T-helper 1 cell treated with Interleukin-12 subunit alpha and Interleukin-12 subunit beta and Interleukin-4 antibody, amounts not matched to agents 30 ng/mL and 1 ng/mL, for 36 hours (primary cell): Measurements from ENCODE around the gene MGA. TPM values are rescaled to one million over a fixed set of nuclear protein-coding genes. Genes with fewer than 3 reads are reported as not detected.

ENCODE experiments used
- intact Hi-C: fragments of 100-400 bp; cut with micrococcal nuclease; formaldehyde crosslinking; loops from one replicate; pipeline ENCODE4 v1.15.1; 2024
- total RNA-seq: library from RNA; stranded (reverse); gene quantifications from 2 replicates; pipeline ENCODE4 v1.2.3, GENCODE V29; 2022

The MGA gene
- total RNA-seq = 39.3 and 41.4 TPM in 2 replicates

- intact Hi-C loops = loop anchor here (1.0 to 10.0 kb wide), 10 partner anchors 36 to 914 kb away; partner anchors contain the start of genes GANC, ITPKA, MAPKBP1 and RTF1
Measured at GRCh38 chr15:41660235-41661077, at the start of gene MGA. Gene MGA, plus strand, starts transcription at chr15:41660405.

- intact Hi-C loops = loop anchor here (1.0 to 5.0 kb wide), 4 partner anchors 40 to 390 kb away; partner anchors contain the start of genes CHP1, EXD1, ITPKA and MAPKBP1
Measured at GRCh38 chr15:41620536-41621199, 39.5 kb upstream of the MGA start.

GRCh38 chr15:41621200-41622193, 38.7 kb upstream of the MGA start:
- intact Hi-C loops = loop anchor here (1.0 to 5.0 kb wide), 4 partner anchors 39 to 391 kb away; partner anchors contain the start of genes CHP1, EXD1, ITPKA and MAPKBP1

- intact Hi-C loops = loop anchor here (5.0 kb wide), 1 partner anchor 149 kb away; the partner anchor contains the start of gene MAPKBP1
Measured at GRCh38 chr15:41622901-41623300, 37.3 kb upstream of the MGA start.

GRCh38 chr15:41627203-41627602, 33.0 kb upstream of the MGA start:
- intact Hi-C loops = no loop called here

GRCh38 chr15:41629463-41629862, 30.7 kb upstream of the MGA start:
- intact Hi-C loops = no loop called here

- intact Hi-C loops = no loop called here
Measured at GRCh38 chr15:41629883-41630282, 30.3 kb upstream of the MGA start.

GRCh38 chr15:41630616-41631217, 29.5 kb upstream of the MGA start:
- intact Hi-C loops = no loop called here

GRCh38 chr15:41631880-41632470, 28.2 kb upstream of the MGA start:
- intact Hi-C loops = no loop called here

- intact Hi-C loops = no loop called here
Measured at GRCh38 chr15:41633609-41634008, 26.6 kb upstream of the MGA start.

- intact Hi-C loops = no loop called here
Measured at GRCh38 chr15:41634072-41634626, 26.1 kb upstream of the MGA start.

GRCh38 chr15:41637086-41637485, 23.1 kb upstream of the MGA start:
- intact Hi-C loops = no loop called here

- intact Hi-C loops = no loop called here
Measured at GRCh38 chr15:41640985-41641384, 19.2 kb upstream of the MGA start.

- intact Hi-C loops = no loop called here
Measured at GRCh38 chr15:41647262-41647661, 12.9 kb upstream of the MGA start.

- intact Hi-C loops = no loop called here
Measured at GRCh38 chr15:41648097-41648496, 12.1 kb upstream of the MGA start.

GRCh38 chr15:41648770-41649169, 11.4 kb upstream of the MGA start:
- intact Hi-C loops = no loop called here

GRCh38 chr15:41650806-41651205, 9.4 kb upstream of the MGA start:
- intact Hi-C loops = no loop called here

GRCh38 chr15:41651373-41651772, 8.8 kb upstream of the MGA start:
- intact Hi-C loops = no loop called here

GRCh38 chr15:41653760-41654159, 6.4 kb upstream of the MGA start:
- intact Hi-C loops = no loop called here

- intact Hi-C loops = no loop called here
Measured at GRCh38 chr15:41655716-41656115, 4.5 kb upstream of the MGA start.
